Posterior vena cava (tissue), 2 donors: ENCODE measurements around the gene ZNF770. TPM values are rescaled to one million over a fixed set of nuclear protein-coding genes. Genes with fewer than 3 reads are reported as not detected.
"Not testable (repeated sequence)": the region's sequence is repeated elsewhere in the genome, so short reads cannot be mapped to it uniquely, and the experiment has no call there.

Source experiments
- DNase-seq: peaks from one replicate; pipeline ENCODE4 v3.0.0-alpha.2; 2020; ENCODE audit warnings: low spot score
- intact Hi-C, 2 donors: fragments of 100-400 bp; cut with DNase I; formaldehyde crosslinking; loops; one replicate each; pipeline versions ENCODE4 v1.14.1 to v1.14.2; 2022 to 2023
- total RNA-seq, 2 donors: library from RNA; stranded (reverse); fragmentation: NEBNext Ultra II Directional; extraction: Animal tissue kit (Norgen Biotek cat#: 25700); gene quantifications; one replicate each; pipeline ENCODE4 v1.2.1, GENCODE V29; 2021
- donor health status: DM: yes; HTN: yes; CAD: no.
- donor health status: DM: yes; HTN: yes; CAD: no.

ZNF770 gene
- total RNA-seq, 2 donors from 2014 or later, result 29.7 to 30.7 TPM

GRCh38 chr15:34984889-34985630, 3.0 kb downstream of the ZNF770 start:
- no peak for DNase-seq
- intact Hi-C loops, result no loop called here

- no peak for DNase-seq
- intact Hi-C loops, result no loop called here
Observed at GRCh38 chr15:34976743-34977142, 11.3 kb downstream of the ZNF770 start.

- no peak for DNase-seq
- intact Hi-C loops, result no loop called here
Observed at GRCh38 chr15:34976073-34976472, 12.0 kb downstream of the ZNF770 start.

- intact Hi-C loops, result no loop called here
- DNase-seq, result no peak
Observed at GRCh38 chr15:34973512-34973911, 14.6 kb downstream of the ZNF770 start.

- intact Hi-C loops, DNase-seq: not testable (repeated sequence)
Observed at GRCh38 chr15:34970098-34970643, 17.9 kb downstream of the ZNF770 start.

GRCh38 chr15:34969340-34970097, 18.6 kb downstream of the ZNF770 start, which contains the start of gene AQR:
TSS of gene AQR (minus strand) at chr15:34969742. CDS start at chr15:34969613, 129 bp downstream.
- intact Hi-C loops, result no loop called here
- peak; percentile 98 for DNase-seq

GRCh38 chr15:34964277-34964676, 23.8 kb downstream of the ZNF770 start:
- intact Hi-C loops, result no loop called here
- DNase-seq, result no peak

GRCh38 chr15:34953851-34954250, 34.2 kb downstream of the ZNF770 start:
- no peak for DNase-seq
- intact Hi-C loops, result no loop called here

GRCh38 chr15:34952481-34952880, 35.6 kb downstream of the ZNF770 start:
- intact Hi-C loops, result no loop called here
- DNase-seq, result no peak

- no peak for DNase-seq
- intact Hi-C loops, result no loop called here
Observed at GRCh38 chr15:34951993-34952392, 36.1 kb downstream of the ZNF770 start.

GRCh38 chr15:34944936-34945335, 43.2 kb downstream of the ZNF770 start:
- no peak for DNase-seq
- intact Hi-C loops, result no loop called here

- DNase-seq, result no peak
- intact Hi-C loops, result no loop called here
Observed at GRCh38 chr15:34943711-34944110, 44.4 kb downstream of the ZNF770 start.

- intact Hi-C loops, DNase-seq: not testable (repeated sequence)
Observed at GRCh38 chr15:34943264-34943663, 44.8 kb downstream of the ZNF770 start.

- intact Hi-C loops, result no loop called here
- DNase-seq, result no peak
Observed at GRCh38 chr15:34942363-34942762, 45.7 kb downstream of the ZNF770 start.

- intact Hi-C loops, result no loop called here
- DNase-seq, result no peak
Observed at GRCh38 chr15:34941831-34942230, 46.3 kb downstream of the ZNF770 start.

- no peak for DNase-seq
- intact Hi-C loops, result no loop called here
Observed at GRCh38 chr15:34941185-34941698, 46.8 kb downstream of the ZNF770 start.

- DNase-seq, result no peak
- intact Hi-C loops, result no loop called here
Observed at GRCh38 chr15:34933432-34933975, 54.6 kb downstream of the ZNF770 start.

- intact Hi-C loops, result not testable (repeated sequence)
Observed at GRCh38 chr15:34928349-34928748, 59.7 kb downstream of the ZNF770 start.

More at GRCh38 chr15:34928349-34928748, 59.7 kb downstream of the ZNF770 start:
- not testable (repeated sequence) for DNase-seq
